ENCODE measurements around the gene SMIM27. TPM values are rescaled to one million over a fixed set of nuclear protein-coding genes. Genes with fewer than 3 reads are reported as not detected.

Gene SMIM27
- total and polyA plus RNA-seq, 2 of the 4 experiments (the other 2 are of a cell fraction): 1.1 to 3.4 TPM

DNA sequence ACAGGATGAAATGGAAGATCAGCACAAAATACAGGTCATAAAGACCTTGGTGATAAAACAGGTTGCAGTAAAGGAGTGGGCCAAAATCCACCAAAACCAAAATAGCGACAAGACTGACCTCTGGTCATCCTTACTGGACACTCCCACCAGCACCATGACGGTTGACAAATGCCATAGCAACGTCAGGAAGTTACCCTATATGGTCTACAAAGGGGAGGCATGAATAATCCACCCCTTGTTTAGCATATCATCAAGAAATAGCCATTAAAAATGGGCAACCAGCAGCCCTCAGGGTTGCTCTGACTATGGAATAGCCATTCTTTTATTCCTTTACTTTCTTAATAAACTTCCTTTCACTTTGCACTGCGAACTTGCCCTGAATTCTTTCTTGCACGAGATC lies 26.8 kb downstream of the SMIM27 start:
- Histone ChIP-seq H4K5ac (ENCODE audit: low read depth, low read length) (no peak overlapping the region), H2BK20ac (ENCODE audit: low read depth, low read length) (no peak overlapping the region), H2BK120ac (ENCODE audit: low read depth, low read length) (no peak overlapping the region), H4K91ac (ENCODE audit: insufficient read depth, low read depth, low read length) (no peak overlapping the region), H3K23ac (ENCODE audit: low read depth, low read length) (no peak overlapping the region), H3K79me1 (ENCODE audit: low read depth in 1 of 2, low read length in 2 of 2) (no peaks in the 10 kb centered on the region), H3K56ac (ENCODE audit: extremely low read depth, insufficient read depth, low read length) (no peak overlapping the region), H2BK5ac (ENCODE audit: low read depth, low read length, poor library complexity, severe bottlenecking) (no peak overlapping the region), H4K20me1 (ENCODE audit: insufficient read depth, low read length) (no peaks in the 10 kb centered on the region), H3K4me2 (ENCODE audit: low read depth, low read length) (peak overlapping the region; percentile 67; the same call in 1 of the 2 replicates), H3K9ac (ENCODE audit: low read depth, low read length) (no peak overlapping the region), H2AK5ac (ENCODE audit: low read depth, low read length) (no peak overlapping the region), H3K36me3 (ENCODE audit: control insufficient read depth, insufficient read depth, low read length) (no peaks in the 10 kb centered on the region), H3K27me3 (ENCODE audit: control insufficient read depth, insufficient read depth, low read length) (no peaks in the 10 kb centered on the region; the same call in 1 of the 2 replicates), H3K9me3 (ENCODE audit: control insufficient read depth, insufficient read depth, low read length) (no peaks in the 10 kb centered on the region), H4K8ac (ENCODE audit: low read depth in 2 of 2, low read length in 2 of 2) (no peak overlapping the region), H2AK9ac (replicated peaks; ENCODE audit: low read depth, low read length, poor library complexity) (no peak overlapping the region), H3K14ac (replicated peaks; ENCODE audit: low read depth, low read length) (no peak overlapping the region), H3K9me1 (ENCODE audit: insufficient read depth, low read length) (no peaks in the 10 kb centered on the region), H2AFZ (replicated peaks; ENCODE audit: low read length, poor library complexity) (no peak overlapping the region), H3K4me1 (ENCODE audit: control insufficient read depth, insufficient read depth, low read length) (0 out of 2 replicates have a peak, but pooled peaks cover 3% of the 10 kb centered on the region), H3K18ac (ENCODE audit: low read depth, low read length) (no peak overlapping the region), H3K27ac (ENCODE audit: insufficient read depth, low read length) (no peak overlapping the region), H3K4ac (ENCODE audit: low read depth, low read length) (no peak overlapping the region), H2BK15ac (ENCODE audit: low read depth, low read length) (no peak overlapping the region), H3K4me3 (ENCODE audit: insufficient read depth, low read depth, low read length) (no peak overlapping the region)
- no peak for DNase-seq
- CTCF ChIA-PET: interaction anchor here (0.7 to 11.5 kb wide), 13 partner anchors 12 to 398 kb away, joined by 3 to 189 read pairs (median 4); partner anchors contain the start of gene ACO1
- ATAC-seq (ENCODE audit: low read depth): no peak
- no TSS peak for BruUV-seq (replicated peaks)
- intact Hi-C loops (cut with micrococcal nuclease) (loop anchor here (1.0 kb wide), 1 partner anchor 200 kb away; no protein-coding TSS in a partner anchor), dilution Hi-C loops (cut with HindIII; ENCODE audit: low sequenced_read_pairs, unreplicated experiment) (no loop called here), in situ Hi-C loops (cut with MboI; ENCODE audit: low sequenced_read_pairs) (loop anchor here (5.0 kb wide), 1 partner anchor 197 kb away; the partner anchor contains the start of gene ACO1)
- TF ChIP-seq RFX5 (IDR thresholded peaks at IDR 0.05; ENCODE audit: low read depth, low read length) (no peak), CHD1 (IDR thresholded peaks at IDR 0.05; ENCODE audit: low read depth, low read length) (no peak)
- no CpG with 5 or more reads among the region's 5 CpGs for WGBS, 2 experiments (ENCODE audit: extremely low coverage in 2 of 2, insufficient read length in 1 of 2)
- POLR2A ChIA-PET (ENCODE audit: unreplicated experiment): no interaction called here

Data from IMR-90 (cell line).